ENCODE data around the gene GPR150. TPM values are rescaled to one million over a fixed set of nuclear protein-coding genes. Genes with fewer than 3 reads are reported as not detected.

GPR150 gene
- total RNA-seq, 2 donors from 2014 or later, result 0.51 to 3.0 TPM

DNA sequence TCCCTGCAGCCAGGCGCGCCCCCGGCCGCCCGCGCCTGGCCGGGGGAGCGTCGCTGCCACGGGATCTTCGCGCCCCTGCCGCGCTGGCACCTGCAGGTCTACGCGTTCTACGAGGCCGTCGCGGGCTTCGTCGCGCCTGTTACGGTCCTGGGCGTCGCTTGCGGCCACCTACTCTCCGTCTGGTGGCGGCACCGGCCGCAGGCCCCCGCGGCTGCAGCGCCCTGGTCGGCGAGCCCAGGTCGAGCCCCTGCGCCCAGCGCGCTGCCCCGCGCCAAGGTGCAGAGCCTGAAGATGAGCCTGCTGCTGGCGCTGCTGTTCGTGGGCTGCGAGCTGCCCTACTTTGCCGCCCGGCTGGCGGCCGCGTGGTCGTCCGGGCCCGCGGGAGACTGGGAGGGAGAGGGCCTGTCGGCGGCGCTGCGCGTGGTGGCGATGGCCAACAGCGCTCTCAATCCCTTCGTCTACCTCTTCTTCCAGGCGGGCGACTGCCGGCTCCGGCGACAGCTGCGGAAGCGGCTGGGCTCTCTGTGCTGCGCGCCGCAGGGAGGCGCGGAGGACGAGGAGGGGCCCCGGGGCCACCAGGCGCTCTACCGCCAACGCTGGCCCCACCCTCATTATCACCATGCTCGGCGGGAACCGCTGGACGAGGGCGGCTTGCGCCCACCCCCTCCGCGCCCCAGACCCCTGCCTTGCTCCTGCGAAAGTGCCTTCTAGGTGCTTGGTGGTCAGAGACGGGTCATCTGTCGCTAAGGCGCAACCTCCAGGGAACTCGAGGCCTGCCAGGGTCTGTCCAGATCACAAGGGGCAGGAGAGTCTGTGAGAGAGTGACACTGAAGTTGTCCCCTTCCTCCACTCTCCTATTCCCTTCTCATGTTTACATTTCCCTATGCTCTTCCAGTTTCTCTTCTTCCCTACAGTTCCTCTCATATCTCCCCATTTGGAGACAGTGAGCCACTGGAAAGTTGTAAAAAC is 1.3 kb downstream of the GPR150 start:
- Histone ChIP-seq H3K27me3 (replicated peaks; ENCODE audit: insufficient read depth) (no peaks in the 10 kb centered on the region), H3K4me1 (replicated peaks) (no peaks in the 10 kb centered on the region), H3K36me3 (no peaks in the 10 kb centered on the region), H3K9me3 (no peaks in the 10 kb centered on the region), H3K4me3 (peak overlapping the region; percentile 39 to 50), H3K27ac (peak overlapping the region; percentile 65 to 70)
- TF ChIP-seq POLR2AphosphoS5 (IDR thresholded peaks at IDR 0.05), result no peak
- TF ChIP-seq, protein P1, sequence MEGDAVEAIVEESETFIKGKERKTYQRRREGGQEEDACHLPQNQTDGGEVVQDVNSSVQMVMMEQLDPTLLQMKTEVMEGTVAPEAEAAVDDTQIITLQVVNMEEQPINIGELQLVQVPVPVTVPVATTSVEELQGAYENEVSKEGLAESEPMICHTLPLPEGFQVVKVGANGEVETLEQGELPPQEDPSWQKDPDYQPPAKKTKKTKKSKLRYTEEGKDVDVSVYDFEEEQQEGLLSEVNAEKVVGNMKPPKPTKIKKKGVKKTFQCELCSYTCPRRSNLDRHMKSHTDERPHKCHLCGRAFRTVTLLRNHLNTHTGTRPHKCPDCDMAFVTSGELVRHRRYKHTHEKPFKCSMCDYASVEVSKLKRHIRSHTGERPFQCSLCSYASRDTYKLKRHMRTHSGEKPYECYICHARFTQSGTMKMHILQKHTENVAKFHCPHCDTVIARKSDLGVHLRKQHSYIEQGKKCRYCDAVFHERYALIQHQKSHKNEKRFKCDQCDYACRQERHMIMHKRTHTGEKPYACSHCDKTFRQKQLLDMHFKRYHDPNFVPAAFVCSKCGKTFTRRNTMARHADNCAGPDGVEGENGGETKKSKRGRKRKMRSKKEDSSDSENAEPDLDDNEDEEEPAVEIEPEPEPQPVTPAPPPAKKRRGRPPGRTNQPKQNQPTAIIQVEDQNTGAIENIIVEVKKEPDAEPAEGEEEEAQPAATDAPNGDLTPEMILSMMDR (IDR thresholded peaks at IDR 0.05), result peak in 1 of 4 experiments; percentile 25
- TF ChIP-seq POLR2A (IDR thresholded peaks at IDR 0.05), result no peak
- WGBS, result 6% methylated on average over 44 of the region's 92 CpGs
- intact Hi-C loops (cut with DNase I), result no loop called here
- no peak for DNase-seq (ENCODE audit: low spot score)

DNA sequence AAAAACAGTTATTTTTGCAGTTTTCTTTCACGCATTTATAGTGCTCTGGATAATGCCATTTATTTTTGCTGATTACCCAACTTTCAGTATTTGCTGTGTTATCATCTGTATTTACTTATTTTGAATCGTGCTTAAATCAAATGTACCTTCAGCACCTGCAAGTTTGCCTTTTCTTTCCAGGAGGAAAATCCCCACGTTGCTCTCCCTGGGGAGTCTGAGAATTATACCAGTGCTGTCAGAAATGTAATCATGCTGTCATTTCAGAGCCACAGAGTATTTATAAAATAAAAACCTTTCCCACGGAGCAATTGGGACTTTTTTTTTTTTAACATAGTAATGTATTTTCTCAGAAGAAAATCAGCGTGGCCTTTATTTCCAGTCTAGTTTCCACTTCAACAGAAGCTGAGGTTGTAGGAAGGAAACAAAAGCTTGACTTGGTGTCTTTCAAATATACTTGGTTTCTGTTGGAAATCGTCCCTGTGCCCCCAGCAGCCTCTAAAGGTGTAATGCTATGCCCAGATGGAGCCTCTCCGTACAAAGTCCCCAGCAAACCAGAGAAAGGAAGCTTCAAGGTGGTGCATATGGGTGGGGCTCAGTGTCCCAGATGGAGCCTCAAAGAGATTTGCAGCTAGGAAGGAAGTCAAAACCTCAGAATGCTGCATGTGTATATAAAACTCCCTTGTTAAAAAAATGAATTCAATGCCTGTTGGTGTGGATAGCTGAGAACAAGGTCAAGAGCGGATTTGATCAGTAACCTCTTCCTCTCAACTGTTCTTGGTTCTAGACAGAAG is 2.1 kb downstream of the GPR150 start:
- Histone ChIP-seq H3K4me1 (replicated peaks) (no peaks in the 10 kb centered on the region), H3K9me3 (no peaks in the 10 kb centered on the region), H3K4me3 (no peak overlapping the region), H3K27ac (peak overlapping the region; percentile 65 to 70), H3K27me3 (replicated peaks; ENCODE audit: insufficient read depth) (no peaks in the 10 kb centered on the region), H3K36me3 (no peaks in the 10 kb centered on the region)
- intact Hi-C loops (cut with DNase I), result no loop called here
- WGBS, result 69% methylated on average over 8 of the region's 8 CpGs
- TF ChIP-seq POLR2AphosphoS5 (IDR thresholded peaks at IDR 0.05) (no peak), POLR2A (IDR thresholded peaks at IDR 0.05) (no peak)
- TF ChIP-seq, protein P1 (IDR thresholded peaks at IDR 0.05), result no peak
- no peak for DNase-seq (ENCODE audit: low spot score)

DNA sequence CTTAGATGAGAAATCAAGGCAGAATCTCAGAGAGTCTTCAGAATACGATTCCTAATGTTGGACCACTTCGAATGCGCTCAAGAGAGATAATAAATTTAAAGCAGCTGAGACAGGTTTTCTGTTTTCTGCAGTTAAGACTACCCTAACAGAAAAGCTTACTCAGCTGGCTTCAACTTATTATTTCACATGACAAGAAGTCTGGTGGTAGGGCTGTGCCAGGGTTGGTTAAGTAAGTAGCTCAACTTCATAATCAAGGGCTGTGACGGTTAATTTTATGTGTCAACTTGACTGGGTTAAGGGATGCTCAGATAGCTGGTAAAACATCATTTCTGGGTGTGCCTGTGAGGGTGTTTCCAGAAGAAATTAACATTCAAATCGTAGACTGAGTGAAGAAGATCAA is 3.8 kb downstream of the GPR150 start:
- WGBS, result 96% methylated on average over 5 of the region's 5 CpGs
- intact Hi-C loops (cut with DNase I), result no loop called here

DNA sequence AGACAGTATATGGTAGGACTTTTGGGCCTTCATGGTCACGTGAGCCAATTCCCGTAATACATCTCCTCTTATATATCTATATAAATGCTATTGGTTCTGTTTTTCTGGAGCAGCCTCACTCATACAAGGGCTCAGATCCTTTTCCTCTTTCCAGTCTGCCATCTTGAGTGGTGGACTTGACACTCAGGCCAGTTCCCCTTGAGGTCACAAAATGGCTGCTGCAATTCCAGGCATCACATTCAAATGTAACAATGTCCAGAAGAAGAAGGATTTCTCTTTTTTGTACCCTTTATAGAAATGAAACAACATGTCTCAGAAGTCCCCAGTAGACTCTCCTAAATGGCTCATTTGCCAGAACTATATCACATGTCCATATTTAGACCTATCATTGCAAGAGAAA is 4.5 kb downstream of the GPR150 start:
- intact Hi-C loops (cut with DNase I), result no loop called here
- 98% methylated on average over 2 of the region's 2 CpGs for WGBS

More for the DNA sequence above, 3.8 kb downstream of the GPR150 start:
- H3K9me3 ChIP-seq, result no peaks in the 10 kb centered on the region
- H3K4me3 ChIP-seq, result no peak overlapping the region
- DNase-seq (ENCODE audit: low spot score), result no peak
- TF ChIP-seq, protein P1 (IDR thresholded peaks at IDR 0.05), result no peak
- TF ChIP-seq POLR2AphosphoS5 (IDR thresholded peaks at IDR 0.05) (no peak), POLR2A (IDR thresholded peaks at IDR 0.05) (no peak)
- H3K27me3 ChIP-seq (replicated peaks; ENCODE audit: insufficient read depth), result no peaks in the 10 kb centered on the region
- H3K36me3 ChIP-seq, result no peaks in the 10 kb centered on the region
- no peak overlapping the region for H3K27ac ChIP-seq
- no peaks in the 10 kb centered on the region for H3K4me1 ChIP-seq (replicated peaks)

More for the DNA sequence above, 4.5 kb downstream of the GPR150 start:
- TF ChIP-seq POLR2A (IDR thresholded peaks at IDR 0.05) (no peak), POLR2AphosphoS5 (IDR thresholded peaks at IDR 0.05) (no peak)
- TF ChIP-seq, protein P1 (IDR thresholded peaks at IDR 0.05), result no peak
- Histone ChIP-seq H3K36me3 (no peaks in the 10 kb centered on the region), H3K4me1 (replicated peaks) (no peaks in the 10 kb centered on the region), H3K27ac (no peak overlapping the region), H3K27me3 (replicated peaks; ENCODE audit: insufficient read depth) (no peaks in the 10 kb centered on the region), H3K4me3 (no peak overlapping the region), H3K9me3 (no peaks in the 10 kb centered on the region)
- no peak for DNase-seq (ENCODE audit: low spot score)

Measured in prostate gland (tissue), 2 donors.